GM13976 (cell line): ENCODE measurements around the gene REEP2.
"Not testable (repeated sequence)": the region's sequence is repeated elsewhere in the genome, so short reads cannot be mapped to it uniquely, and the experiment has no call there.

ENCODE experiments used
- DNase-seq: peaks from one replicate; pipeline ENCODE4 v3.0.0; 2012; ENCODE audit warnings: low spot score
- CTCF ChIP-seq: IDR thresholded peaks from 2 replicates; pipeline ENCODE4 v1.5.1; 2012; ENCODE audit warnings: borderline replicate concordance, mild to moderate bottlenecking; ENCODE audit not compliant: insufficient read depth; ENCODE audit errors: extremely low read depth, missing control alignments, control extremely low read depth
- in situ Hi-C: fragments of 300-500 bp; cut with MboI; formaldehyde crosslinking; loops from one replicate; pipeline ENCODE4 v1.12.0; 2022; ENCODE audit warnings: low sequenced_read_pairs, mixed read lengths, inconsistent platforms; ENCODE audit not compliant: unreplicated experiment

REEP2 gene

GRCh38 chr5:138469540-138470321 is 30.9 kb downstream of the REEP2 start:
- in situ Hi-C loops = no loop called here
- no peak for DNase-seq
- no peak for TF ChIP-seq CTCF

- in situ Hi-C loops = no loop called here
- DNase-seq = no peak
- no peak for TF ChIP-seq CTCF
Observed at GRCh38 chr5:138470322-138471051, 31.6 kb downstream of the REEP2 start.

- no peak for TF ChIP-seq CTCF
- DNase-seq = no peak
- in situ Hi-C loops = no loop called here
Observed at GRCh38 chr5:138471052-138471361, 32.1 kb downstream of the REEP2 start.

- no peak for DNase-seq
- TF ChIP-seq CTCF = no peak
- in situ Hi-C loops = no loop called here
Observed at GRCh38 chr5:138472353-138472752, 33.5 kb downstream of the REEP2 start.

GRCh38 chr5:138473151-138473550 is 34.3 kb downstream of the REEP2 start:
- in situ Hi-C loops, DNase-seq: not testable (repeated sequence)

GRCh38 chr5:138476918-138477317 is 38.1 kb downstream of the REEP2 start:
- no peak for DNase-seq
- TF ChIP-seq CTCF = no peak
- in situ Hi-C loops = no loop called here

- in situ Hi-C loops = no loop called here
- DNase-seq = no peak
- no peak for TF ChIP-seq CTCF
Observed at GRCh38 chr5:138482638-138483037, 43.8 kb downstream of the REEP2 start.
